GM19240 (cell line): ENCODE measurements around the gene RAB22A.

Experiments used
- DNase-seq: peaks from one replicate; pipeline ENCODE4 v3.0.0; 2011; ENCODE audit warnings: low spot score; ENCODE audit not compliant: insufficient read length

RAB22A gene

GRCh38 chr20:58309591-58310290, at the start of gene RAB22A:
TSS of gene RAB22A (plus strand) at chr20:58309715. CDS start at chr20:58309977, 262 bp downstream.
- peak; percentile 77 for DNase-seq

- DNase-seq: no peak
These were observed 49.5 kb upstream of the RAB22A start for GRCh38 chr20:58260006-58260405.

GRCh38 chr20:58261660-58262059, 47.9 kb upstream of the RAB22A start:
- no peak for DNase-seq

GRCh38 chr20:58264271-58264670, 45.2 kb upstream of the RAB22A start:
- DNase-seq: no peak

- no peak for DNase-seq
These were observed 41.9 kb upstream of the RAB22A start for GRCh38 chr20:58267389-58268215.

- DNase-seq: no peak
These were observed 41.1 kb upstream of the RAB22A start for GRCh38 chr20:58268421-58268821.

- no peak for DNase-seq
These were observed 40.4 kb upstream of the RAB22A start for GRCh38 chr20:58268936-58269619.

- DNase-seq: no peak
These were observed 37.7 kb upstream of the RAB22A start for GRCh38 chr20:58271606-58272351.

GRCh38 chr20:58274384-58274783, 35.1 kb upstream of the RAB22A start:
- no peak for DNase-seq

- DNase-seq: no peak
These were observed 32.4 kb upstream of the RAB22A start for GRCh38 chr20:58277107-58277506.

- DNase-seq: no peak
These were observed 31.7 kb upstream of the RAB22A start for GRCh38 chr20:58277578-58278472.

GRCh38 chr20:58286729-58287128, 22.8 kb upstream of the RAB22A start:
- DNase-seq: no peak

- no peak for DNase-seq
These were observed 21.9 kb upstream of the RAB22A start for GRCh38 chr20:58287638-58288037.

GRCh38 chr20:58289143-58289542, 20.4 kb upstream of the RAB22A start:
- DNase-seq: no peak

- no peak for DNase-seq
These were observed 16.1 kb upstream of the RAB22A start for GRCh38 chr20:58293453-58293852.

GRCh38 chr20:58294497-58295455, 14.7 kb upstream of the RAB22A start:
- DNase-seq: no peak

- no peak for DNase-seq
These were observed 13.3 kb upstream of the RAB22A start for GRCh38 chr20:58296051-58296837.

- DNase-seq: no peak
These were observed 12.1 kb upstream of the RAB22A start for GRCh38 chr20:58297394-58297793.
